GM18858 (cell line): ENCODE data around the gene SCTR.

ENCODE experiments used
- ATAC-seq: cut with Tn5 transposase; IDR thresholded peaks from one replicate; pipeline ENCODE4 v1.9.1; 2021; ENCODE audit not compliant: unreplicated experiment

The SCTR gene

GRCh38 chr2:119449521-119449920 is 74.8 kb downstream of the SCTR start:
- ATAC-seq, result no peak

- no peak for ATAC-seq
Observed at GRCh38 chr2:119448427-119449141, 75.7 kb downstream of the SCTR start.

- no peak for ATAC-seq
Observed at GRCh38 chr2:119446037-119446436, 78.2 kb downstream of the SCTR start.

- ATAC-seq, result no peak
Observed at GRCh38 chr2:119442850-119443249, 81.4 kb downstream of the SCTR start.

- no peak for ATAC-seq
Observed at GRCh38 chr2:119442226-119442619, 82.1 kb downstream of the SCTR start.

GRCh38 chr2:119441376-119442225 is 82.7 kb downstream of the SCTR start:
- no peak for ATAC-seq

GRCh38 chr2:119440873-119441272 is 83.4 kb downstream of the SCTR start:
- no peak for ATAC-seq

- ATAC-seq, result no peak
Observed at GRCh38 chr2:119440501-119440870, 83.8 kb downstream of the SCTR start.

GRCh38 chr2:119439574-119440500 is 84.4 kb downstream of the SCTR start:
- no peak for ATAC-seq

- no peak for ATAC-seq
Observed at GRCh38 chr2:119438726-119439284, 85.5 kb downstream of the SCTR start.

GRCh38 chr2:119438128-119438656 is 86.1 kb downstream of the SCTR start:
- ATAC-seq, result no peak

GRCh38 chr2:119436993-119437772 is 87.1 kb downstream of the SCTR start:
- no peak for ATAC-seq

GRCh38 chr2:119435953-119436297 is 88.4 kb downstream of the SCTR start:
- no peak for ATAC-seq

- no peak for ATAC-seq
Observed at GRCh38 chr2:119435081-119435952, 89.0 kb downstream of the SCTR start.

GRCh38 chr2:119434664-119435063 is 89.6 kb downstream of the SCTR start:
- no peak for ATAC-seq

- ATAC-seq, result no peak
Observed at GRCh38 chr2:119433636-119434327, 90.5 kb downstream of the SCTR start.

- ATAC-seq, result no peak
Observed at GRCh38 chr2:119432851-119433522, 91.3 kb downstream of the SCTR start.
